Measurements from ENCODE around the gene AHSG. TPM values are rescaled to one million over a fixed set of nuclear protein-coding genes. Genes with fewer than 3 reads are reported as not detected.

Gene AHSG
- polyA plus RNA-seq, 1 donor (not counting 4 experiments of a cell fraction or from before 2014, with no cell fraction given): 0.59 TPM

DNA sequence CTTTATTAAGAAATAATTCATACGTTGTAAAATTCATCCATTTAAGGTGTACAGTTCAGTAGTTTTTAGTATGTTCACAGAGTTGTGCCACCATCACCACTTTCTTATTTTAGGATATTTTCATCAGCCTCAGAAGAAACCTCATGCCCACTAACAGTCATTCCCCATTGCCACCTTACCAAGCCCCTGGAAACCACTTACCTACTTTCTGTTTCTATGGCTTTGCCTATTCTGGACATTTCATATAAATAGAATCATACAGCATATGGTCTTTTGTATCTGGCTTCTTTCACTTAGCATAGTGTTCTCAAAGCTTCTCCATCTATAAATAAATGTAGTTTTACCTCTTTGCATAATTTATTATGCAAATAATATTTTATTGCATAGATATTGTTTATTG, 34.0 kb downstream of the AHSG start:
- H3K9ac ChIP-seq (ENCODE audit: control insufficient read depth, extremely low read depth, insufficient read depth, low read length): no peak overlapping the region
- no peaks in the 10 kb centered on the region for H3K27me3 ChIP-seq (ENCODE audit: control insufficient read depth, extremely low read depth, insufficient read depth, low read length)
- peaks cover 27% of the 10 kb centered on the region for H3K4me1 ChIP-seq (ENCODE audit: control insufficient read depth, extremely low read depth, insufficient read depth, low read length)
- no peaks in the 10 kb centered on the region for H3K9me3 ChIP-seq (ENCODE audit: control insufficient read depth, low read depth, low read length)
- H3K27ac ChIP-seq (ENCODE audit: control insufficient read depth, insufficient read depth, low read length): no peak overlapping the region
- H3K4me3 ChIP-seq (ENCODE audit: control insufficient read depth in 2 of 3, extremely low read depth in 1 of 3, insufficient read depth in 2 of 3, low read depth in 1 of 3, low read length in 3 of 3): no peak overlapping the region
- H3K36me3 ChIP-seq (ENCODE audit: control insufficient read depth in 2 of 2, extremely low read depth in 1 of 2, insufficient read depth in 2 of 2, low read length in 2 of 2): no peaks in the 10 kb centered on the region
- no peaks in the 10 kb centered on the region for H4K20me1 ChIP-seq (ENCODE audit: control insufficient read depth, extremely low read depth, insufficient read depth, low read length)
- no peak for FAIRE-seq
- H3K9me1 ChIP-seq (ENCODE audit: control insufficient read depth, extremely low read depth, insufficient read depth, low read length): no peaks in the 10 kb centered on the region
- no peak for DNase-seq (ENCODE audit: low read depth, low spot score)
- no peak overlapping the region for H2AFZ ChIP-seq (ENCODE audit: control insufficient read depth, low read length)
- TF ChIP-seq, protein P1, sequence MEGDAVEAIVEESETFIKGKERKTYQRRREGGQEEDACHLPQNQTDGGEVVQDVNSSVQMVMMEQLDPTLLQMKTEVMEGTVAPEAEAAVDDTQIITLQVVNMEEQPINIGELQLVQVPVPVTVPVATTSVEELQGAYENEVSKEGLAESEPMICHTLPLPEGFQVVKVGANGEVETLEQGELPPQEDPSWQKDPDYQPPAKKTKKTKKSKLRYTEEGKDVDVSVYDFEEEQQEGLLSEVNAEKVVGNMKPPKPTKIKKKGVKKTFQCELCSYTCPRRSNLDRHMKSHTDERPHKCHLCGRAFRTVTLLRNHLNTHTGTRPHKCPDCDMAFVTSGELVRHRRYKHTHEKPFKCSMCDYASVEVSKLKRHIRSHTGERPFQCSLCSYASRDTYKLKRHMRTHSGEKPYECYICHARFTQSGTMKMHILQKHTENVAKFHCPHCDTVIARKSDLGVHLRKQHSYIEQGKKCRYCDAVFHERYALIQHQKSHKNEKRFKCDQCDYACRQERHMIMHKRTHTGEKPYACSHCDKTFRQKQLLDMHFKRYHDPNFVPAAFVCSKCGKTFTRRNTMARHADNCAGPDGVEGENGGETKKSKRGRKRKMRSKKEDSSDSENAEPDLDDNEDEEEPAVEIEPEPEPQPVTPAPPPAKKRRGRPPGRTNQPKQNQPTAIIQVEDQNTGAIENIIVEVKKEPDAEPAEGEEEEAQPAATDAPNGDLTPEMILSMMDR (optimal IDR thresholded peaks at IDR 0.05 in 1 of 3, IDR thresholded peaks at IDR 0.05 in 1 of 3, conservative IDR thresholded peaks at IDR 0.05 in 1 of 3; ENCODE audit: extremely low read depth in 1 of 3, insufficient read depth in 2 of 3, low read length in 3 of 3): no peak
- TF ChIP-seq EZH2 (IDR thresholded peaks at IDR 0.05; ENCODE audit: low read length): no peak
- dilution Hi-C loops (cut with MboI; ENCODE audit: extremely low pct_ligation_motif_present, low sequenced_read_pairs): no loop called here
- H3K4me2 ChIP-seq (ENCODE audit: control insufficient read depth, extremely low read depth, insufficient read depth, low read depth, low read length): no peak overlapping the region
- H3K79me2 ChIP-seq (ENCODE audit: control insufficient read depth, insufficient read depth, low read length): no peaks in the 10 kb centered on the region

DNA sequence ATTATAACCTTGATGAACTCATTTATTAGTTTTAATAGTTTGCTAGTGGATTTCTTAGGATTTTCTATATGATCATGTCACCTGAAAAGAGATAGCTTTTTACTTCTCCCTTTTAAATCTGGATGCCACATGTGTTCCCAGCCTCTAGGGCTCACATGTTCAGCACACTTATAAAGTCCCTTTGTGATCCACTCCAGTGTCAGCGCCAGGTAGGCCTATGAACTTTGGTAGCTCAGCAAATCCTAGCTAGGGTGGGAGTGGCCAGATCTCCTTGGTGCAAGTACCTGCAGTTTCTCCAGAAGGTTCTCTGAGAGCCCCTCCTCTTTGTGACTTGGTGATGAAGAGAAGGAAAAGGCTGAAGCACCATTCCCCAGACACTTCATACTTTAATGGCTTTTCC, 36.0 kb downstream of the AHSG start:
- H3K9ac ChIP-seq (ENCODE audit: control insufficient read depth, extremely low read depth, insufficient read depth, low read length): no peak overlapping the region
- peaks cover 17% of the 10 kb centered on the region for H3K4me1 ChIP-seq (ENCODE audit: control insufficient read depth, extremely low read depth, insufficient read depth, low read length)
- H3K4me3 ChIP-seq (ENCODE audit: control insufficient read depth in 2 of 3, extremely low read depth in 1 of 3, insufficient read depth in 2 of 3, low read depth in 1 of 3, low read length in 3 of 3): no peak overlapping the region
- no peaks in the 10 kb centered on the region for H3K27me3 ChIP-seq (ENCODE audit: control insufficient read depth, extremely low read depth, insufficient read depth, low read length)
- dilution Hi-C loops (cut with MboI; ENCODE audit: extremely low pct_ligation_motif_present, low sequenced_read_pairs): no loop called here
- DNase-seq (ENCODE audit: low read depth, low spot score) (no peak), FAIRE-seq (no peak)
- H3K9me1 ChIP-seq (ENCODE audit: control insufficient read depth, extremely low read depth, insufficient read depth, low read length): peaks cover 3% of the 10 kb centered on the region
- H4K20me1 ChIP-seq (ENCODE audit: control insufficient read depth, extremely low read depth, insufficient read depth, low read length): no peaks in the 10 kb centered on the region
- H3K9me3 ChIP-seq (ENCODE audit: control insufficient read depth, low read depth, low read length): no peaks in the 10 kb centered on the region
- H2AFZ ChIP-seq (ENCODE audit: control insufficient read depth, low read length): no peak overlapping the region
- TF ChIP-seq EZH2 (IDR thresholded peaks at IDR 0.05; ENCODE audit: low read length): no peak
- TF ChIP-seq, protein P1 (optimal IDR thresholded peaks at IDR 0.05 in 1 of 3, IDR thresholded peaks at IDR 0.05 in 1 of 3, conservative IDR thresholded peaks at IDR 0.05 in 1 of 3; ENCODE audit: extremely low read depth in 1 of 3, insufficient read depth in 2 of 3, low read length in 3 of 3): no peak
- H3K79me2 ChIP-seq (ENCODE audit: control insufficient read depth, insufficient read depth, low read length): no peaks in the 10 kb centered on the region
- no peak overlapping the region for H3K27ac ChIP-seq (ENCODE audit: control insufficient read depth, insufficient read depth, low read length)
- no peaks in the 10 kb centered on the region for H3K36me3 ChIP-seq (ENCODE audit: control insufficient read depth in 2 of 2, extremely low read depth in 1 of 2, insufficient read depth in 2 of 2, low read length in 2 of 2)
- no peak overlapping the region for H3K4me2 ChIP-seq (ENCODE audit: control insufficient read depth, extremely low read depth, insufficient read depth, low read depth, low read length)

All from keratinocyte (primary cell).